Ishikawa (cell line): Measurements from ENCODE around the gene DOCK2.

Experiments
- FOXM1 ChIP-seq: IDR thresholded peaks from 2 replicates; pipeline ENCODE4 v1.6.1; 2012; ENCODE audit warnings: low read depth, borderline replicate concordance
- RAD21 ChIP-seq: IDR thresholded peaks from 2 replicates; pipeline ENCODE4 v1.6.1; 2012; ENCODE audit warnings: low read depth
- TAF1 ChIP-seq: IDR thresholded peaks from 2 replicates; pipeline ENCODE4 v1.6.1; 2012; ENCODE audit warnings: low read depth, mild to moderate bottlenecking
- TCF12 ChIP-seq: IDR thresholded peaks from 2 replicates; pipeline ENCODE4 v1.6.1; 2012; ENCODE audit warnings: low read depth
- TEAD4 ChIP-seq: IDR thresholded peaks from 2 replicates; pipeline ENCODE4 v1.6.1; 2012
- YY1 ChIP-seq: IDR thresholded peaks from 2 replicates; pipeline ENCODE4 v1.6.1; 2012; ENCODE audit warnings: low read depth
- ZBTB7A ChIP-seq: IDR thresholded peaks from 2 replicates; pipeline ENCODE4 v1.6.1; 2012; ENCODE audit warnings: low read depth
- TF ChIP-seq, protein P1 (sequence below): IDR thresholded peaks from 2 replicates; pipeline ENCODE4 v1.6.1; 2012

DNA sequence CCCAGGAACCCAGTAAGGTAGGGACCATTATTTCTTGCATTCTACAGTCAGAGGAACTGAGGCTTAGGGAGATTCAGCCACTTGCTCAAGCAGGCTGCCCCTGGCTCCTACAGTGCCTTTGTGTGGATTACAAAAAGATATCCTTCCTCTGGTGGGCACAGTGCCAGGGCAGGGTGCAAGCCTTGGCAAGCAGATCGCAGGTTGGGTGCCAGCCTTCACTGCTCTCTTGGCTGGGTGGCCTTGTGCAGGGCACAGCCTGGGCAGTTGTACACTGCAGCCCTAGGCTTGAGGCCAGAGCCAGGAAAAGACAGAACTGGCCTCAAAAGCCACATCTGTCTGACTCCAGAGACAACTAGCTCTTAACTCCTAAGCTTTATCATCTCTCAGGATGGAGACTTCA is 15.0 kb downstream of the DOCK2 start:
- TF ChIP-seq YY1 (no peak), TCF12 (no peak), RAD21 (no peak), TEAD4 (no peak), FOXM1 (no peak), ZBTB7A (no peak), TAF1 (no peak)
- TF ChIP-seq, protein P1, sequence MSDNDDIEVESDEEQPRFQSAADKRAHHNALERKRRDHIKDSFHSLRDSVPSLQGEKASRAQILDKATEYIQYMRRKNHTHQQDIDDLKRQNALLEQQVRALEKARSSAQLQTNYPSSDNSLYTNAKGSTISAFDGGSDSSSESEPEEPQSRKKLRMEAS: no peak
